Uterus (tissue), 2 donors: Measurements from ENCODE around the gene FRG1.

ENCODE experiments used
- CTCF ChIP-seq, 4 experiments: fragments of 200-600 bp in 2 of 4; fragments of 450-650 bp in 2 of 4; sonication (generic) in 2 of 4; IDR thresholded peaks; one replicate each; pipeline ENCODE4 v1.5.1; 2016 to 2019; ENCODE audit warnings: antibody characterized with exemption in 4 of 4, mild to moderate bottlenecking in 2 of 4, moderate library complexity in 1 of 4
- POLR2A ChIP-seq, 2 donors: fragments of 450-650 bp; IDR thresholded peaks; one replicate each; pipeline ENCODE4 v1.6.1; 2016; ENCODE audit warnings: antibody characterized with exemption in 2 of 2, mild to moderate bottlenecking in 1 of 2, moderate library complexity in 1 of 2

- TF ChIP-seq CTCF (IDR thresholded peaks at IDR 0.05) = no peak
- no peak for TF ChIP-seq POLR2A (IDR thresholded peaks at IDR 0.05)
Observed at GRCh38 chr4:189979196-189980047, 38.8 kb downstream of the FRG1 start.
